ENCODE results near the gene POGLUT2.

Gene POGLUT2

DNA sequence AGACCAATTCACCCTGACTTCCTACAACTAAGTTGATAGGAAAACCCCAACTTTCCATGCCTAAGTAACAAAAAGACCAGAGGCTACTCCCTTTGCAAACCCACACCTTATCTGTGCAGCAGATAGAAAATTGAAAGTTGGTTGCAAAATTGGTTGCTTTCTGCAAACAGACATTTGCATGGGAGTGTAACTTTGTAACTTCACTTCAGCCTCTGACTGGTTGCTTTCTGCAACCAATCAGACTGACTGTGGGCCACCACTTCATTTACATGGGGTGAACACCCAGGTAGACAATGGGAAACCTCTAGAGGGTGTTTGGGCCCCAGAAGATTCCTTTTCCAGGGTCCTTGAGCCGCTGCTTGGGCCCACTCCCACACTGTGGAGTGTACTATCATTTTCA lies 35.0 kb downstream of the POGLUT2 start:
- WGBS, result 91% methylated on average over 1 of the region's 1 CpG
- no peaks in the 10 kb centered on the region for H3K9me3 ChIP-seq (ENCODE audit: insufficient read depth, low read depth, low read length)

DNA sequence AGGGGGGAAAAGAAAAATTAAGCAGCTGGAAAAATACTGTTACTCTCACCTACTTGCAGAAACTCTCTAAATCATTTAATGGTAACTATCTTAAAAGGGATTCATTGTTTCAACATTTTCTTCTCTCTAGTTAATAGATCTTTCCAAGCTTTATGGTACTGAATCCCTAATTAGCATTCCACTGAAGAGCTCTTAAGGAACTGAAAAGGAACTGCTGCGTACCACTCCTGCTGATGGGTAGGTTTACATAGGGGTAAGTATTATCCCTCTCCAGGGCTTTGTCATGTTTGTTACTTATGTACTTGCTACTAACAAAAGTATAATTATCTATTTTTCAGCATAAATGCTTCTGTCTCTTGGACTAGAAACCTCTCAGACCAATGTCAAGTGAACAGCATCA lies 37.7 kb downstream of the POGLUT2 start:
- Histone ChIP-seq H3K27me3 (ENCODE audit: insufficient read depth, low read length) (no peaks in the 10 kb centered on the region), H3K4me3 (ENCODE audit: low read length) (no peak overlapping the region), H3K36me3 (ENCODE audit: insufficient read depth, low read length) (peaks cover 6% of the 10 kb centered on the region), H3K27ac (ENCODE audit: low read depth, low read length) (no peak overlapping the region), H3K9me3 (ENCODE audit: insufficient read depth, low read depth, low read length) (no peaks in the 10 kb centered on the region), H3K9ac (ENCODE audit: low read depth, low read length) (no peak overlapping the region), H3K4me1 (ENCODE audit: insufficient read depth, low read length) (peaks cover 4% of the 10 kb centered on the region; the same call in 1 of the 2 replicates)
- WGBS, result no CpG with 5 or more reads among the region's 1 CpG

More for the DNA sequence above, 35.0 kb downstream of the POGLUT2 start:
- no peak overlapping the region for H3K4me3 ChIP-seq (ENCODE audit: low read length)
- no peak overlapping the region for H3K27ac ChIP-seq (ENCODE audit: low read depth, low read length)
- H3K27me3 ChIP-seq (ENCODE audit: insufficient read depth, low read length), result no peaks in the 10 kb centered on the region
- H3K9ac ChIP-seq (ENCODE audit: low read depth, low read length), result no peak overlapping the region
- H3K4me1 ChIP-seq (ENCODE audit: insufficient read depth, low read length), result peaks cover 4% of the 10 kb centered on the region; the same call in 1 of the 2 replicates
- peaks cover 22% of the 10 kb centered on the region for H3K36me3 ChIP-seq (ENCODE audit: insufficient read depth, low read length)

DNA sequence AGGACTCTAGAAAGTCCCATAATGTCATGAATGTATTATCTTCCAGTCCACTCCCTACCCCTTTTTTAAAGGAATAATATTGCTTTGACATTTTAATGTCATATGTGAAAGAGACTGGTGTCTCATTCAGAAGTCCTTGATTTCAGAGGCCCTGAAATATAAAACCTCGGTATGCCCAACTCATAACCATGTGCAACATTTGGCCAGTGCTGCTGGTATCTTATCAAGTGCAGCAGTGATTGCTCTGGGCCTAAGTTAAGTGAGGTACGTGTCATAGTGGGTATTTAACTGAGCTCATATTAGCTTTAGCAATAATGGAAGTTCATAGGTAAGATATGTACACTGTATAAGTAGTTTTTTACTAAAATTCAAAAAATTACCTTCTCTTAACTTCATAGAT lies 39.9 kb downstream of the POGLUT2 start:
- Histone ChIP-seq H3K36me3 (ENCODE audit: insufficient read depth, low read length) (no peaks in the 10 kb centered on the region), H3K27ac (ENCODE audit: low read depth, low read length) (no peak overlapping the region), H3K4me3 (ENCODE audit: low read length) (no peak overlapping the region), H3K9ac (ENCODE audit: low read depth, low read length) (no peak overlapping the region), H3K4me1 (ENCODE audit: insufficient read depth, low read length) (peaks cover 4% of the 10 kb centered on the region; the same call in 1 of the 2 replicates), H3K9me3 (ENCODE audit: insufficient read depth, low read depth, low read length) (no peaks in the 10 kb centered on the region), H3K27me3 (ENCODE audit: insufficient read depth, low read length) (no peaks in the 10 kb centered on the region)
- WGBS, result 93% methylated on average over 2 of the region's 2 CpGs

DNA sequence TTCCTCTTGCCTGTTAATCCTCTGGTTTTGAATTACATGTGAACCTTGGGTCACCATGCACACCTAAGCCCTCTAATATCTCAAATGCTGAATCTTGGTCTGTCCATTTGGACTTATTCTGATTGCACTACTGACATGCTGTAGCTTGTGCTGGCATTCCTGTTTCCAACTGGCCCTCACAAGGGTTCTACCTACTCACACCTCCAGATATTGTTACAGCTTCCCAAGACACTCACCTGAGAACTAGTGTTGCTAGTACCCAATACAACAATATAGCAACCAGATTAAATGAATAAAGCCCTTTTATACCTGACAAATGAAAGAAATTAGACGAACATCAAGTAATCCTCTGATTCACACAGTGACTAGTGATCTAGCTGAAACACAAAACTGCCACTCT lies 41.8 kb downstream of the POGLUT2 start:
- H3K27me3 ChIP-seq (ENCODE audit: insufficient read depth, low read length), result no peaks in the 10 kb centered on the region
- no peaks in the 10 kb centered on the region for H3K9me3 ChIP-seq (ENCODE audit: insufficient read depth, low read depth, low read length)
- no peak overlapping the region for H3K4me3 ChIP-seq (ENCODE audit: low read length)
- peaks cover 4% of the 10 kb centered on the region; the same call in 1 of the 2 replicates for H3K4me1 ChIP-seq (ENCODE audit: insufficient read depth, low read length)
- H3K9ac ChIP-seq (ENCODE audit: low read depth, low read length), result no peak overlapping the region
- no peak overlapping the region for H3K27ac ChIP-seq (ENCODE audit: low read depth, low read length)
- no peaks in the 10 kb centered on the region for H3K36me3 ChIP-seq (ENCODE audit: insufficient read depth, low read length)
- WGBS, result 100% methylated on average over 1 of the region's 1 CpG

DNA sequence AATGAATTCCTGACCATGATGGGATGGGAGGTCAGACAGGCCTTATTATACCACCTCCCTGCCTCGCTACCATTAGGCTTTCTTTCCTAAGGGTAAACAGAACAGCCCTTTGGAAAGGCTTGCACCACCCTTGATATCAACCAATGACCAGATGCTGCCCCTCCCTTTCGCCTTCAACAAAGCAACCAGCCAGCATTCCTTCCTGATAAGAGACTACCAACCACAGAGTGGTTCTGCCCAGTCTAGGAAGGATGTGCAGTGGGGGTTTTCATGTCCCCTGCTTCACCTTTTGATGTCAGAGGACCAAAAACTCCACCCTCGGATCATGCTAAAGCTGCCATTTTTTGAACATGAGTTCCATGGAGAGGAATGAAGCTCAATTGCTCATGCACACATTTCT lies 46.9 kb downstream of the POGLUT2 start:
- H3K9me3 ChIP-seq (ENCODE audit: insufficient read depth, low read depth, low read length), result no peaks in the 10 kb centered on the region
- H3K4me1 ChIP-seq (ENCODE audit: insufficient read depth, low read length), result no peaks in the 10 kb centered on the region
- 90% methylated on average over 3 of the region's 3 CpGs for WGBS
- no peaks in the 10 kb centered on the region for H3K36me3 ChIP-seq (ENCODE audit: insufficient read depth, low read length)
- no peaks in the 10 kb centered on the region for H3K27me3 ChIP-seq (ENCODE audit: insufficient read depth, low read length)
- H3K9ac ChIP-seq (ENCODE audit: low read depth, low read length), result no peak overlapping the region
- no peak overlapping the region for H3K4me3 ChIP-seq (ENCODE audit: low read length)
- no peak overlapping the region for H3K27ac ChIP-seq (ENCODE audit: low read depth, low read length)

DNA sequence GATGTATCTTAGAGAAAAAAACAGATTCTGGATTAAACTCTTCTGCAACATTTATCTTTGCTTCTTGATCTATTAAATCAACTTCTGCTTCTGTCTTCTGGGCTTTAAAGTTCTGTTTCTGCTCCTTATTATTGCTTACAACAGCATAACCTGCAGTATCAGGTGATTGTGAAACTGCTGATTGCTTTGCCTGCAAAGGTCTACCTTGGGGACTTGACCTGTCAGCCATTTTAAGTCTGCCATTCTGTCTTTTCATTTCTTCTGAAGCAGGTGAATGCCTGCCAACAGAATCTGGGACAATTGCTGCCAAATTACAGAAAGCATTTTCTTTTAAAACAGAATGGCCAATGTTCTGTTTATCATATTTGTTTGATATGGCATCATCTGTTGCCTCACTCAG lies 56.3 kb downstream of the POGLUT2 start:
- no peak overlapping the region for H3K4me3 ChIP-seq (ENCODE audit: low read length)
- 0 out of 2 replicates have a peak, but pooled peaks cover 4% of the 10 kb centered on the region for H3K27me3 ChIP-seq (ENCODE audit: insufficient read depth, low read length)
- no peak overlapping the region for H3K27ac ChIP-seq (ENCODE audit: low read depth, low read length)
- no peaks in the 10 kb centered on the region for H3K36me3 ChIP-seq (ENCODE audit: insufficient read depth, low read length)
- no peaks in the 10 kb centered on the region for H3K9me3 ChIP-seq (ENCODE audit: insufficient read depth, low read depth, low read length)
- H3K9ac ChIP-seq (ENCODE audit: low read depth, low read length), result no peak overlapping the region
- no peaks in the 10 kb centered on the region for H3K4me1 ChIP-seq (ENCODE audit: insufficient read depth, low read length)

DNA sequence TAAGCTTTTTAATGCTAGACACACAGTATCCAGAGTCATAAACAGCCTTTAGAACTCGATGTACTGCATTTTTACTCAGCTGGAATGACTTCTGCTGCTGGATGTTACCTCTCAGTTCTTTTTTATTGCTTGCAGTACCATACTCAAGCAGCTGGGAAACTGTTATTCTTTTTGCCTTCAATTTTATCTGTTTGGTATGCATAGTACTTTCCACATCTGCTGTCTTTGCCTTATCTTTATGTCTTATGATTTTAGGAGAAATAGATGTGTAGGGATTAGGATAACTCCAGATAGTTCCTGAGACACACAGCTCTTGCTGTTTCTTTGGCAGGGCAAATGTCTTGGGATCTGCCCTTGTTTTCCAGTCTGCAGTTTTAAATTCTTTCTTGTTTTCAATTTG lies 56.7 kb downstream of the POGLUT2 start:
- H3K9me3 ChIP-seq (ENCODE audit: insufficient read depth, low read depth, low read length), result no peaks in the 10 kb centered on the region
- H3K4me3 ChIP-seq (ENCODE audit: low read length), result no peak overlapping the region
- no peaks in the 10 kb centered on the region for H3K4me1 ChIP-seq (ENCODE audit: insufficient read depth, low read length)
- 0 out of 2 replicates have a peak, but pooled peaks cover 6% of the 10 kb centered on the region for H3K27me3 ChIP-seq (ENCODE audit: insufficient read depth, low read length)
- H3K36me3 ChIP-seq (ENCODE audit: insufficient read depth, low read length), result no peaks in the 10 kb centered on the region
- no peak overlapping the region for H3K9ac ChIP-seq (ENCODE audit: low read depth, low read length)
- no peak overlapping the region for H3K27ac ChIP-seq (ENCODE audit: low read depth, low read length)
- WGBS, result 46% methylated on average over 1 of the region's 1 CpG

Data from HUES64 (cell line).